ENCODE measurements around the gene LRRC8E.

The LRRC8E gene

GRCh38 chr19:7900401-7900870, 12.1 kb downstream of the LRRC8E start:
- DNase-seq (ENCODE audit: low read depth) = no peak
- no peak overlapping the region for H3K4me3 ChIP-seq (ENCODE audit: low read depth, low read length)
- TF ChIP-seq CTCF (IDR thresholded peaks at IDR 0.05; ENCODE audit: low read depth, low read length, missing control alignments) = no peak

GRCh38 chr19:7900931-7901330, 12.6 kb downstream of the LRRC8E start:
- DNase-seq (ENCODE audit: low read depth) = no peak
- no peak for TF ChIP-seq CTCF (IDR thresholded peaks at IDR 0.05; ENCODE audit: low read depth, low read length, missing control alignments)
- no peak overlapping the region for H3K4me3 ChIP-seq (ENCODE audit: low read depth, low read length)

GRCh38 chr19:7901337-7901736, 13.0 kb downstream of the LRRC8E start:
- no peak overlapping the region for H3K4me3 ChIP-seq (ENCODE audit: low read depth, low read length)
- DNase-seq (ENCODE audit: low read depth) = no peak
- TF ChIP-seq CTCF (IDR thresholded peaks at IDR 0.05; ENCODE audit: low read depth, low read length, missing control alignments) = no peak

GRCh38 chr19:7902796-7903243, 14.5 kb downstream of the LRRC8E start:
- no peak for TF ChIP-seq CTCF (IDR thresholded peaks at IDR 0.05; ENCODE audit: low read depth, low read length, missing control alignments)
- DNase-seq (ENCODE audit: low read depth) = no peak

GRCh38 chr19:7903244-7904073, 15.1 kb downstream of the LRRC8E start, which contains the start of gene MAP2K7:
TSS of gene MAP2K7 (plus strand) at chr19:7903877. CDS start at chr19:7903945, 68 bp downstream.
- H3K4me3 ChIP-seq (ENCODE audit: low read depth, low read length) = peak within 1 kb of the TSS; percentile 98
- TF ChIP-seq CTCF (IDR thresholded peaks at IDR 0.05; ENCODE audit: low read depth, low read length, missing control alignments) = peak; percentile 55
- peak; percentile 96 for DNase-seq (ENCODE audit: low read depth)

More at GRCh38 chr19:7902796-7903243, 14.5 kb downstream of the LRRC8E start:
- H3K4me3 ChIP-seq (ENCODE audit: low read depth, low read length) = peak overlapping the region; percentile 88

GRCh38 chr19:7904074-7905020, 16.0 kb downstream of the LRRC8E start:
- DNase-seq (ENCODE audit: low read depth) = no peak
- TF ChIP-seq CTCF (IDR thresholded peaks at IDR 0.05; ENCODE audit: low read depth, low read length, missing control alignments) = no peak

More at GRCh38 chr19:7904074-7905020, 16.0 kb downstream of the LRRC8E start:
- peak overlapping the region; percentile 98 for H3K4me3 ChIP-seq (ENCODE audit: low read depth, low read length)

All from GM12864 (cell line).